Parietal lobe (tissue), 2 donors: ENCODE data around the gene DIPK1A. TPM values are rescaled to one million over a fixed set of nuclear protein-coding genes. Genes with fewer than 3 reads are reported as not detected.

Source experiments
- small RNA-seq: library from RNA; depleted of rRNA; stranded (forward); fragments of <200 nt; gene quantifications from one replicate; pipeline ENCODE3, GENCODE V24; 2014; ENCODE audit warnings: low replicate concordance
- total RNA-seq: library from RNA; depleted of rRNA; stranded (reverse); fragments of >200 nt; gene quantifications from one replicate; pipeline ENCODE4 v1.2.3, GENCODE V29; 2014

Gene DIPK1A
- 17.2 TPM for total RNA-seq

DNA sequence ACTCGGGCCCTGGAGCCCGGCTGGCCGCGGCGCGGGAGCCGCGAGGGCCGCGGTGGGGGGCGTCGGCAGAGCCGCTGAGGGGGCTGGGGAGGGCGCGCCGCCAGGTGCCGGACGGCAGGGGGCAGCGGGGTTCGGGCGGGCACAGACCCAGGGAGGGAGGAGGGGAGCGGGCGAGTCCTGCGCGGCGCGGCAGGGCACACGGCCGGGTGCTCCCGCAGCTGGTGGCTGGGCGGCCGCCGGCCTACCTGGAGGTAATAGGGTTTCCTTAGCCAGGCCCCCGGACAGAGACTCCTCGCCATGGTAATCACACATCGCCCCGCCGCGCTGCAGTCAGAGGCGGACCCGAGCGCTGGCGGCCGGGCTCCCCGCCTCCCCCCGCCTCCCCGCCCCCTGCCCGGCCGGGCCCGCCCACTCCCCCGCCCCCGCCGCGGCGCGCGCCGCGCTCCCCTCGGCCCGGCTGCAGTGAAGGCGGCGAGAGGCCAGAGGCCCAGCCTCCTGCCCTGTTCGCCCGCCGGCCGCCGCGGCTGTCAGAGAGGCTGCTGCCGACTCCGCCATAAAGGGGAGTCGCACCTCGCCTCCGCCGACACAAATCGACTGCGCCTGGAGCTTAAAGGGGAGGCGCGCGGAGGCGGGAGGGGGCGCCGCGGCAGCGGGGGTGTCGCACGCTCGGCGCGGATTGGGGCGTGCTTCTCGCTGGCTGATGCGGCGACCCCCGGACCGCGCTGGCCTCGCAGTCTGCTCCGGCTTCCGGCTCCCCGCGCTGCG is at the start of gene DIPK1A:
DIPK1A (minus strand) TSS at position 332 of the 765 bp plus-strand sequence; CDS start at position 299, 33 bp downstream.

DNA sequence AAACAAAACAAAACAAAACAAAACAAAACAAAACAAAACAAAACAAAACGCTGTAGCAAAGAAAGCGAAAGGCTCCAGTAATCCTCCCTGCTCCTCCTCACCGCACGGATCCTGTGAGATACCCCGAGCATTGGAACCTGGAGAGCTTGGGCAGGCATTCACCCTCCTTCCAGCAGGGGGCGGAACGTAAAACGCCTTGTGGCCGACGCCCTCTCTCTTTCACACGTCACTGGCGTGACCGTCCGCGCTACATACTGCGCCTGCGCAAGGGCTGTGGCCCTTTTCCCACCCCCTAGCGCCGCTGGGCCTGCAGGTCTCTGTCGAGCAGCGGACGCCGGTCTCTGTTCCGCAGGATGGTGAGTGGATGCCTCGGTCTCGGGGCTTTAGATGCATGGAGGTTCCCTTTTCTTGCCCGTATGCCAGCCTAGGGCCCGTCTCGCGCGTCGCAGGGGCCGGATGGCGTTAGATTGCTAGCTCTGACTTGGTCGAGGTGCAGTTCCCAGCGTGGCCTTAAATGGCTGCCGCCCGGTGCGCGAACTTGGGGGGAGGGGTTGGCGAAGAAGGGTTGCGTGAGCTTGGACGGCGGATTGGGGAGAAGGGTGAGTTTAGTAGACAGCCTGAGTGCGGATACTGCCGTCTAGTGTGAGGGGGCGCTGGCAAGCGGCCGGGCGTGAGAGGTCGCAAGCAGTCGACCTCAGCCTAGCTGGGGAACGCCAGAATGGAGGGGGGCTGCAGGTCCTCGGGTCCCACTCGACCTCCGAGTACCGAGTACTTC is 129.3 kb downstream of the DIPK1A start, which contains the start of gene RPL5:
RPL5 (plus strand) TSS at position 279 of the 775 bp plus-strand sequence; CDS start at position 354, 75 bp downstream.

Small RNA genes within 50 kb of the gene (small RNA-seq; reads per million reads assigned to genes)
- gene RF00432 (not detected), gene RN7SL692P (not detected), gene RNU6-210P (not detected), gene RNU6-970P (not detected), gene SNORA66 (7.3 reads per million, percentile 89 among the genes with 10 or more reads in this experiment), gene SNORD21 (not detected)

Other genes starting within 250 kb of the DIPK1A start
- 54.8 TPM for gene EVI5, start 176.4 kb downstream of the DIPK1A start, total RNA-seq
- gene RPL5, start 129.4 kb downstream of the DIPK1A start, total RNA-seq = 1,092 TPM
- 133 TPM for gene MTF2, start 117.8 kb upstream of the DIPK1A start, total RNA-seq
- gene TMED5, start 219.0 kb upstream of the DIPK1A start, total RNA-seq = 45.1 TPM
- 9.1 TPM for gene CCDC18, start 219.3 kb upstream of the DIPK1A start, total RNA-seq